Dermis blood vessel endothelial cell (primary cell): ENCODE results near the gene IRF3. TPM values are rescaled to one million over a fixed set of nuclear protein-coding genes. Genes with fewer than 3 reads are reported as not detected.

ENCODE experiments used
- DNase-seq: peaks from one replicate; pipeline ENCODE4 v3.0.0; 2010
- total RNA-seq: library from RNA; depleted of rRNA; stranded (reverse); fragments of >200 nt; gene quantifications from 2 replicates; pipeline ENCODE4 v1.2.3, GENCODE V29; 2014

IRF3 gene
- total RNA-seq, 1 donor from 2014 or later = 47.3 TPM

- DNase-seq = no peak
Measured at GRCh38 chr19:49667473-49667872, 1.8 kb upstream of the IRF3 start.

DNA sequence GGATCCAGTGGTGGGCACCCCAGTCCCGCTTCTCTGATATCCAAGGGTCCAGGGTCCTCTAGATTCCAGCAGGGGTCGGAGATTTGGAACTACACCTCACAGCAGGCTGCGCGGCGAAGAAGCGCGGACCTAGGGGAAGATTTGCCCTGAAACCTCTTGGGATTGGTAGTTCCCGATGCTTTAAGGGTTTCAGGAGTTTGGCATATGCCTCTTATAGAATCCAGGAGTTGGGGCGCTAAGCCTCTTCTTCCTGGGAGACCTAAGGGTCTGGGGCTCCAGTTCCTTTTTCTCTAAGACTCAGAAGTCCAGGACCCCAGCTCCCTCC lies 425 bp upstream of the IRF3 start:
- no peak for DNase-seq

DNA sequence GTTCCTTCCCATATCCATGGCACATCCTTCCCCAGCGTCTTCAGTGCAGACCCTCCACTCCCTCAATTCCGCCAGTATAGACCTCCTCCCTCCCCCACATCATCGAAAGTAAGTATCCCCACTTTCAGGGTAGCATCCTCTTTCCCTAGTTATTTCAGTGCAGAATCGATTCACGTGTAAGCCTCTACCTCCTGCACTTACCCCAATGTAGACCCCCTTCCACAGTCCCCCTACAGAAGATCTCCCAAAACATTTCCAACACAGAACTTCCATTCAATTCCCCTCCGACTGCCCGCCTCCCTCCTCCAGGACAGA lies 664 bp downstream of the IRF3 start:
- DNase-seq = no peak

DNA sequence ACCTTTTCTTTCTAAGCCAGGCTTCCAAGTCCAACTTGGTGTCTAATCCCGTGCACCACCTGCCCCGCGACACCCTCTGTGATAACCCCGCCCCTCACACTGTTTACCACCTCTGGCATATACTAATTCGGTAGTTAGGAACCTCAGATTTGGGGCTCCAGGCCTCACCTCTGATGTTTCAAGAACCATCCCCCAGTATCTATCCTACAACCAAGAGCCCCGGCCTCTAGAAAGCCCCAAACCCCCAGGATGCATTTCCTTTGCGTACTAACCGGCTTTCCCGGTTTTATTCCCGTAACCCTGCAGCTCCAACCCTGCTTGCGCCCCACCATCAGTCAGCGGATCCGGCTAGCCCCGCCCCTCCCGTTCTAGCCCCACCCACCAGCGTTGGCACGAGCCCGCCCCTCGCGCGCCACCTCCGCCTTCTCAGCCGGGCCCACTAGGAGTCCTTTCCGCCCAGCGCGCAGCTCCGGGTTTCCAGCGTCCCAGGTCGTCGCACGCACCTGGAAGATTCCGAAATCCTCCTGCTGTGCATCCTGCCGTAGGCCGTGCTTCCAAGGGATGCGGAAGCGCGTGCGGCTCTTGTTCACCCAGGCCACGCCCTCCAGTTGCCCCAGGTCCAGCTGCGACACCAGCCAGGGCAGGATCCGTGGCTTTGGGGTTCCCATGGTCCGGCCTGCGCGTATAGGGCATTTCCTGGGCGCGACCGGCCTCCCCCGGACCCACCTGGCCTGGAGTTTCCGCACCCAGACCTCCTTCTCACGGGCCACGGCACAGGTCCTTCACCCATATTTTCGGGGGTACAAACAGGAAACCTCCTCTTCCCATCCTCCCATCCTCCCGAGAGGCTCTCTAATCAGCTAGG lies 1.3 kb downstream of the IRF3 start:
- DNase-seq = peak; percentile 90

DNA sequence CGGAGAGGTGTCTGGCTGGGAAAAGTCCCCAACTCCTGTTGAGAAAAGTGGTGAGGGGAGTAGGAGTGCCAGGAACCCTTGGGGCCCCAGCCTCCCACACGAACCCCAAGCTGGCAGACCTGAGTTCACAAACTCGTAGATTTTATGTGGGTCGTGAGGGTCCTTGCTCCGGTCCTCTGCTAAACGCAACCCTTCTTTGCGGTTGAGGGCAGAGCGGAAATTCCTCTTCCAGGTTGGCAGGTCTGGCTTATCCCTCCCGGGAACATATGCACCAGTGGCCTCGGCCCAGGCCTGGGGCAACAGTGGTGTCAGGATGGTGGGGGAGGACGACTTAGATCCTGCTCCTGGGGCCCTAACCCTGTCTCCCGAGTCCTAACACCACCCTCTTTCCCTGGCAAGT lies 2.4 kb downstream of the IRF3 start:
- no peak for DNase-seq

DNA sequence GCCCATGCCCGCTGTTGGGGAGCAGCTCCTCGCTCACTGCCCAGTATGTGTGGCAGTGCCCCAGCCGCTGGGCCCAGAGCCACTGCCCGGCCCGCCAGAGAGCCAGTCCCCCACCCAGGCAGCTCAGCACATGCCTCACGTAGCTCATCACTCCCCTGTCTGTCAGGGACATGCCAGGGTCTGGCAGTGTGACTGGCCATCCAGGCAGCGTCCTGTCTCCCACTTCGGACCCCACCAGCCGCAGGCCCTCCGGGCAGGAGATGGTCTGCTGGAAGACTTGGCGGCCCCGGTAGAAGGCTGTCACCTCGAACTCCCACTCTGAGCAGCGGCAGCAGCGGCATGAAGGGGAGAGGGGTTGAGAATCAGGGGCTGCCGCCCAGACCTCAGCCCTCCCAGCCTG lies 3.6 kb downstream of the IRF3 start:
- no peak for DNase-seq

DNA sequence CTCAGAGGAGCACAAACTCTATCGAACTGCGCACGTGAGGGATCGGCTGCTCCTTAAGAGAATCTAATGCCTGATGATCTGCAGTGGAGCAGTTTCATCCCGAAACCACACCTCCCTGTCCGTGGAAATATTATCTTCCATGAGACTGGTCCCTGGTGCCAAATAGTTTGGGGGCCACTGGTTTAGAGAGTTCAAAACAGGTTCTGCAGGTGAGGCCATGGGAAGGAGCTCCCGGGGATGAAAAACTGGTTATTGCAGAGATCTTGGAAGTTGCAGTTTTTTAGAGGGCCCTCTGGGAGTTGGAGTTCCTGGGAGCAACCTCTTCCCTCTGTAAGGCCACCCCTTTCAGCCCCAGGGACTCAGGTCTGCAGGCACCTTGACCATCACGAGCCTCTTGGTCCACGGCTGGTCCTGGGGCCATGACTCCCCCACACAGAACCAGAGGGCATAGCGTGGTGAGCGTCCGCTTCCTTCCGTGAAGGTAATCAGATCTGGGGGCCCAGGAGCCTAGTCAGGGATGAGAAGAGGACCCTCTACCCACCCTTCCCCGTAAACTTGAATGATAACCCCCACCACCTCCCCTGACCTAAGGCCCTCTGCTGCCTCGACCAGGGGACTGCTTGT lies 5.2 kb downstream of the IRF3 start:
- no peak for DNase-seq

GRCh38 chr19:49658566-49659442 lies 6.9 kb downstream of the IRF3 start:
- DNase-seq = no peak

DNA sequence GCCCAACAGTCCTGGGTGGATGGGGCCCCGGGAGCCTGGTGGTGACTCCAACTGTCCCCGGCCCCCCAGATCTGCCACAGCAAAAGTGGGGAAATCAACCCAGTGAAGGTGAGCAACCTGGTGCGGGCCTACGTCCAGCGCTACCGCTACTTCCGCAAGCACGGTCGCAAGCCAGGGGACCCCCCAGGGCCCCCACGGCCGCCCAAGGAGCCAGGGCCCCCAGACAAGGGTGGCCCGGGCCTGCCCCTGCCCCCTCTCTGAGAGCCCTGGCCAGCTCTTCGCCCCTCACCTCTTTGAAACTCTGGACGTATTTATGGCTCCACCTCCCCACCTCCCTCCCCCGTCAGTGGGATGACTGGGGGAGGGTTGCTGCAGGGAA lies 7.5 kb downstream of the IRF3 start:
- no peak for DNase-seq

DNA sequence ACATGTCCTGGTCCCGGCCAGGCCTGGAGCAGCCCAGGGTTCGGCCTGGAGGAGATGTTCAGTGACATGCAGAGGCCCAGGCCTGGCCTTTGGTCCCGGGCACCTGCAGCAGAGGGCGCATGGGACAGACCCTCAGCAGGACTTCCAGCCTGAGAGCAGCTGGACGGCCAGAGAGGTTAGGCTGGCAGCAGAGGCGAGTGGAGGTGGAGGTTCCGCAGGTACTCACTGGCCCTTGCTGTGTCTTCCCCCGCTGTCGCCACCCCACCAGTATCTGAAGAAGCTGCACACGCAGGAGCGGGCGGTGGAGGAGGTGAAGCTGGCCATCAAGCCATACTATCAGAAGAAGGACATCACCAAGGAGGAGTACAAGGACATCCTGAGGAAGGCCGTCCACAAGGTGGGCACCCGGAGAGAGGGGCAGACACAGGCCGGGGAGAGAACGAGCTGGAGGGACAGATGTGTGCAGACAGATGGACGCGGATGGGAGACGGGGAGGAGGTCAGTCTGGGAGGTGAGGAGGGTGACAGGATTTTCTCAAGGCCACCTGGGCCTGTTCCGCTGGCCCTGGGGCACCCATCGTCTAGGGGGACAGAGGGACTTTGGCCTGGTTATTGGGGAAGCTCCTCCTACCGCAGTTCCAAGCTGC lies 8.0 kb downstream of the IRF3 start:
- DNase-seq = no peak

DNA sequence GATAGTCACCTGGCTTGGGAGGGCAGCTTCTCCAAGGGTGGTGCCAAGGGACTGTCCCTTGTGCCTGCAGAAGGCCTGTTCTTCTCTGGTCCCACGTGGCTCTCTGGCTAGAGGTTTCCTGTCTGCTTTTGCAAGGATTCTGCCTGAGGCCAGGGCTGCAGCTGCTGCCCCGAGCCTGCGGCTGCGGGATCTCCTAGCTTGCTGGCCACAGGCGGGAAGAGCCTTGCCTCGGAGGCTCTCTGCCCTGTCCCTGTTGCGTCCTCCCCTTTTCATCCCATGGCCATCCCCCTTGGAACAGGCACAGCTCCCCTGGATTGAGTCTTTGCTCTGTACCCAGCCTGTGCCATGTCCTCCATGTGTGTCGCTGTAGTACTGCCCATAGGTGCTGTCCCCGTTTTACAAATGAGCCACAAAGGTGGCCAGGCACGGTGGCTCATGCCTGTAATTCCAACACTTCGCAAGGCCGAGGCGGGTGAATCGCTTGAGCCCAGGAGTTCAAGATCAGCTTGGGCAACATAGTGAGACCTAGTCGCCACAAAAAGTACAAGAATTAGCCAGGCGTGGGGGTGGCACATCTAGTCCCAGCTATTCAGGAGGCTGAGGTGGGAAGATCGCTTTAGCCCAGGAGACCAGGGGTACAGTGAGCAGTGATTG lies 9.1 kb downstream of the IRF3 start:
- no peak for DNase-seq

DNA sequence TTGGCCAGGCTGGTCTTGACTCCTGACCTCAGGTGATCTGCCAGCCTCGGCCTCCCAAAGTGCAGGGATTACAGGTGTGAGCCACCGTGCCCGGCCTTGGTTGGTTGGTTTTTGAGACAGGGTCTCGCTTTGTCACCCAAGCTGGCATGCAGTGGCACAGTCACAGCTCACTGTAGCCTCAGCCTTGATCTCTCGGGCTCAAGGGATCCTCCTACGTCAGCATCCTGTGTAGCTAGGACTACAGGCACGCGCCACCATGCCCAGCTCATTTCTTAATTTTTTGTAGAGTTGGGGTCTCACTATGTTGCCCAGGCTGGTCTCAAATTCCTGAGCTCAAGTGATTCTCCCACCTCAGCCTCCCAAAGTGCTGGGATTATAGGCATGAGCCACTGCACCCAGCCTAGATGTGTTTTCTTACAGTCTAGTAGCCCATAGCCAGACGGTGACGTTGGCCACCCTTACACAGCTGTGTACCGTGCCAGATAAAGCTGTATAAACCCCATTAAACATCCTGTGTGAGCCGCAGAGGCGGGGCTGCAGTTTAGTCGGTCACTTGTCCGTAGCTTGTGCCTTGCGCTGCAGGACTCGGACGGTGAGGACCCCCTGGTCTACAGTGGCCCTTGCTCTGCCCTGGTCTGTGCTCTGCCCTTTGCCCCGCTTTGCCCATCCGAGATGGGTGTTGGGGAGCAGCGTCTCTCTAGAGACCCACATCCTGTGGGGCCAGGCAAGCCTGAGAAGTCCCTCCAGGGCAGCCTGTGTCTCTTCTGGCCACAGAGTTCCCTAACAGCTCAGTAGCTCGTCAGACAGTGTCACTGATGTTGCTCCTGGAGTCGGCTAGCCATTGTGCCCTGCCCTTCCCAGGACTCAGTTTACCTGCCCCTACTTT lies 9.8 kb downstream of the IRF3 start:
- DNase-seq = no peak

GRCh38 chr19:49654581-49654980 lies 11.1 kb downstream of the IRF3 start:
- no peak for DNase-seq

GRCh38 chr19:49653466-49653806 lies 12.2 kb downstream of the IRF3 start:
- DNase-seq = no peak

GRCh38 chr19:49652551-49653465 lies 12.8 kb downstream of the IRF3 start:
- no peak for DNase-seq

DNA sequence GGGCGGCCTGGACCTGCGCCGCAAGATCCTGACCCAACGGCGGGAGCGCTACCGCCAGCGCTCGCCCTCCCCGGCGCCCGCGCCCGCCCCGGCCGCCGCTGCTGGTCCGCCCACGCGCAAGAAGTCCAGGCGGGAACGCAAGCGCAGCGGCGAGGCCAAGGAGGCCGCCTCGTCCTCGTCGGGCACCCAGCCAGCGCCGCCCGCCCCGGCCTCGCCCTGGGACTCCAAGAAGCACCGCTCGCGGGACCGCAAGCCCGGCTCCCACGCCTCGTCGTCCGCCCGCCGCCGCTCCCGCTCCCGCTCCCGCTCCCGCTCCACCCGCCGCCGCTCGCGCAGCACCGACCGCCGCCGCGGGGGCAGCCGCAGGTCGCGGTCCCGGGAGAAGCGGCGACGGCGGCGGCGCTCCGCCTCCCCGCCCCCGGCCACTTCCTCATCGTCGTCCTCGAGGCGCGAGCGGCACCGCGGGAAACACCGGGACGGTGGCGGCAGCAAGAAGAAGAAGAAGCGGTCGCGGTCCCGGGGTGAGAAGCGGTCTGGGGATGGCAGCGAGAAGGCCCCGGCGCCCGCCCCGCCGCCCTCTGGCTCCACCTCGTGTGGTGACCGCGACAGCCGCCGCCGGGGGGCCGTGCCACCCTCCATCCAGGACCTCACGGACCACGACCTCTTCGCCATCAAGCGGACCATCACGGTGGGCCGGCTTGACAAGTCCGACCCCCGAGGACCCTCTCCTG lies 13.7 kb downstream of the IRF3 start:
- no peak for DNase-seq

DNA sequence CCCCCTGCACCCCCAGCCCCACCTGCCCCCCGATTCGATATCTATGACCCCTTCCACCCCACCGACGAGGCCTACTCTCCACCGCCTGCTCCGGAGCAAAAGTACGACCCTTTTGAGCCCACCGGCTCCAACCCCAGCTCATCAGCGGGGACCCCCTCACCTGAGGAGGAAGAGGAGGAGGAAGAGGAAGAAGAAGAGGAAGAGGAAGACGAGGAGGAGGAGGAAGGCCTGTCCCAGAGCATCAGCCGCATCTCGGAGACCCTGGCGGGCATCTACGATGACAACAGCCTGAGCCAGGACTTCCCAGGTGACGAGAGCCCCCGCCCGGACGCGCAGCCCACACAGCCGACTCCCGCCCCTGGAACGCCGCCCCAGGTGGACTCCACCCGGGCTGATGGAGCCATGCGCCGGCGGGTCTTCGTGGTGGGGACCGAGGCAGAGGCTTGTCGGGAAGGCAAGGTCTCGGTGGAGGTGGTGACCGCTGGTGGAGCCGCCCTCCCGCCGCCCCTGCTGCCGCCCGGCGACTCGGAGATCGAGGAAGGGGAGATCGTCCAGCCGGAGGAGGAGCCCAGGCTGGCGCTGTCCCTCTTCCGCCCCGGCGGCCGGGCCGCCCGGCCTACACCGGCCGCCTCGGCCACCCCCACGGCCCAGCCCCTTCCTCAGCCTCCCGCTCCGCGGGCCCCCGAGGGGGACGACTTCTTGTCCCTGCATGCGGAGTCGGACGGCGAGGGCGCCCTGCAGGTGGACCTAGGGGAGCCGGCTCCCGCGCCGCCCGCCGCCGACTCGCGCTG lies 14.4 kb downstream of the IRF3 start:
- DNase-seq = no peak

- no peak for DNase-seq
Measured at GRCh38 chr19:49646586-49646985, 19.1 kb downstream of the IRF3 start.

DNA sequence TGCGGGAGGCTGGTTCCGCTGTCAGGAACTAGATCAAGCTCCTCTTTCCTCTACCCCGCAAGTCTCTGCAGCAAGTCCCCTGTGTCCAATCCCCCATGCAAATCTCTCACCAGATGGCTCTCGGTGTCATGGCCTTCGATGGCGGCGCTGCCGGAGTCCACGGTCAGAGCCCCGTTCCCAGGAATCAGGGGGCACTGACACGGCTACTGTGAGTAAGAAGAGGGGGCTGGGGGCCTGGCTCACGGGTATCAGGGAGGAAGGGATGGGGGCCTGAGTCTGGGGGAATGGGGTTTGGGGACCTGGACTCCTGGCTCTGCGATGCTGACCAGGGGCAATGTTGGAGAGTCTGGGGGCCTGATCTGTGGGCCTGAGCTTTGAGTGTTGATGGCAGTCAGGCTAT lies 19.7 kb downstream of the IRF3 start:
- no peak for DNase-seq
